Prostate gland (tissue), 2 donors: Measurements from ENCODE around the gene GRM8.
A peak's percentile ranks its signal among the peaks of the same experiment; 100 is the strongest.

Experiments used
- POLR2A ChIP-seq: fragments of 450-650 bp; IDR thresholded peaks from one replicate; pipeline ENCODE4 v1.6.1; 2016; ENCODE audit warnings: antibody characterized with exemption, mild to moderate bottlenecking
- POLR2AphosphoS5 ChIP-seq: sonication (generic); formaldehyde crosslinking; IDR thresholded peaks from one replicate; pipeline ENCODE4 v1.6.1; 2017; ENCODE audit warnings: antibody characterized with exemption
- TF ChIP-seq, protein P1 (sequence below), 4 experiments: fragments of 200-600 bp in 2 of 4; fragments of 450-650 bp in 2 of 4; sonication (generic) in 2 of 4; IDR thresholded peaks; 1 replicate in 3 of 4; 2 replicates in 1 of 4; pipeline ENCODE4 v1.5.1; 2016 to 2019; ENCODE audit warnings: antibody characterized with exemption in 4 of 4, mild to moderate bottlenecking in 2 of 4, moderate library complexity in 2 of 4

DNA sequence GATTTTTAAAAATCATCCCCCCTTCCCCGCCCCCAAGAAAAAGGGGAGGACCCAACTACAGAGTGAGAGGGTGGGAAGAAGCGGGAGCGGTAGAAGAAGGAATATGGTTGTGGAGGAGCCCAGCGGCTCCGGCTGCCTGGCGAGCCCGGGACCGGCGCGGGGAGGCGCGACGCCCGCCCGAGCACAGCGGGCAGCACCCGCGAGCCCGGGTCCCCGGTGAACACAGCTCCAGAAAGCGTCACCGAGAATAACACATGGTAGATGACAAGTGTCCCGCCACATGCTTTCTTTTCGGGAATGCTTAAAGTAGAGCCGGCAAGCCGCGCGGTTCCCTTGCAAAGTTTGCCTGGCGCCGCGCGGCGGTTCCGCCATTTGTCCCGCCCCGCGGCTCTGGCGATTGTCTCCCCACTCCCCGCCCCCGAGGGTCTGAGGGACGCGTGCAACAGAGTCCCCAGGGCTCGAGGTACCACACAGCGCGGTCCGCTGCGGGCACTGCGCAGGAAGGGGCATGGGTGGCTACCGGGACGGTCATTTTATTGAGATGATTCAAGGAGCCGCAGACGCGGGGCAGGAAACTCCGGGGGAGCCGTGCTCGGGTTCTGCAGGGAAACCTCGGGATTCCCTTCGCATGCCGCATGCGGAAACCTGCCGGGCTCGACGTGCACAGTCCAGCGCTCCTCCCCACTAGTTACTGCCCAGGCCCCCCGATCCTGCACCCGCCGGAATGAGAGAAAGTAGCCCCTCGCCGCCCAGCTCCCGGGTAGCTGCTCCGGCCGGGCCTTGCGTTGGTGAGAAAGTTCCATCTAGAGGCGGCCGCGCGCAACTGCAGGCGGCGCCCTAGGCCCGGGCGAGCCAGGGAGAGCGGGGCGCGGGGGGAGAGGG, 781 bp upstream of the GRM8 start:
- TF ChIP-seq, protein P1, sequence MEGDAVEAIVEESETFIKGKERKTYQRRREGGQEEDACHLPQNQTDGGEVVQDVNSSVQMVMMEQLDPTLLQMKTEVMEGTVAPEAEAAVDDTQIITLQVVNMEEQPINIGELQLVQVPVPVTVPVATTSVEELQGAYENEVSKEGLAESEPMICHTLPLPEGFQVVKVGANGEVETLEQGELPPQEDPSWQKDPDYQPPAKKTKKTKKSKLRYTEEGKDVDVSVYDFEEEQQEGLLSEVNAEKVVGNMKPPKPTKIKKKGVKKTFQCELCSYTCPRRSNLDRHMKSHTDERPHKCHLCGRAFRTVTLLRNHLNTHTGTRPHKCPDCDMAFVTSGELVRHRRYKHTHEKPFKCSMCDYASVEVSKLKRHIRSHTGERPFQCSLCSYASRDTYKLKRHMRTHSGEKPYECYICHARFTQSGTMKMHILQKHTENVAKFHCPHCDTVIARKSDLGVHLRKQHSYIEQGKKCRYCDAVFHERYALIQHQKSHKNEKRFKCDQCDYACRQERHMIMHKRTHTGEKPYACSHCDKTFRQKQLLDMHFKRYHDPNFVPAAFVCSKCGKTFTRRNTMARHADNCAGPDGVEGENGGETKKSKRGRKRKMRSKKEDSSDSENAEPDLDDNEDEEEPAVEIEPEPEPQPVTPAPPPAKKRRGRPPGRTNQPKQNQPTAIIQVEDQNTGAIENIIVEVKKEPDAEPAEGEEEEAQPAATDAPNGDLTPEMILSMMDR (IDR thresholded peaks at IDR 0.05), result peak; percentile 67 to 82 (median 71)
- TF ChIP-seq POLR2A (no peak), POLR2AphosphoS5 (no peak)
